Measurements from ENCODE around the gene C10orf90. TPM values are rescaled to one million over a fixed set of nuclear protein-coding genes. Genes with fewer than 3 reads are reported as not detected.

C10orf90 gene
- total and polyA plus RNA-seq, 11 donors: not detected

DNA sequence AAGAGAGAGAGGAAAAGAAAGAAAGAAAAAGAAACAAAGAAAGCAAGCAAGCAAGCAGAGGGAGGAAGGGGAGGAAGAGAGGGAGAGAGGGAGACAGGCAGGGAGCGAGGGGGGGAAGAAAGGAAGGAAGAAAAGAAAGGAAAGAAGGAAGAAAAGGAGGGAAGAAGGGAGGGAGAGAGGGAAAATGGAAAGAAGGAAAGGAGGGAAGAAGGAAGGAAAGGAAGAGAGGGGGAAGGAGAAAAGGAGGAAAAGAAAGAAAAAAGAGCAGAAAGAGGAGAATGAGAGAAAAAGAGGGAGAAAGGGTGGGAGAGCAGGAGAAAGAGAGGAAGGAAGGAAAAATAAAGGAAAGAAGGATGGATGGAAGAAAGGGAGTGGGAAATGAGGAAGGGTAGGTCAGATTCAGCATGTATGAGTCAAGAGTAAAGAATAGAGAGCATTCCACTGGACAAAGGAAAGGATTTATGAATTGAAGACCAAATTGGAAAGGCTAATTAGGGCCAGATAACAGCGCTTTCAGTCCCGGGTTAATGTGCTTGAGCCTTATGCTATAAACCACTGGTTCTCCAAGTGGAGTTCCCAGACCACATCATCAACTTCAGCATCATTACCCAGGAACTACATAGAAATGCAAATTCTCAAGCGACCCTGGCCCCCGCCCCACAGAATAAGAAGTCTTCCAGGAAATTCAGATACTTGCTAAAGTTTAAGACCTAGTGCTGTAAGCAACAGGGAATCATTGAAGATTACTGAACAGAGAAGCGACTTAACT, 85.1 kb downstream of the C10orf90 start:
- Histone ChIP-seq H3K27ac (no peak overlapping the region), H3K4me1 (no peaks in the 10 kb centered on the region), H3K36me3 (no peaks in the 10 kb centered on the region), H3K4me3 (no peak overlapping the region), H3K9me3 (no peaks in the 10 kb centered on the region), H3K27me3 (peaks cover 0 to 6% (median 0%) of the 10 kb centered on the region in 9 donors)
- no peak for DNase-seq
- TF ChIP-seq, protein P1, sequence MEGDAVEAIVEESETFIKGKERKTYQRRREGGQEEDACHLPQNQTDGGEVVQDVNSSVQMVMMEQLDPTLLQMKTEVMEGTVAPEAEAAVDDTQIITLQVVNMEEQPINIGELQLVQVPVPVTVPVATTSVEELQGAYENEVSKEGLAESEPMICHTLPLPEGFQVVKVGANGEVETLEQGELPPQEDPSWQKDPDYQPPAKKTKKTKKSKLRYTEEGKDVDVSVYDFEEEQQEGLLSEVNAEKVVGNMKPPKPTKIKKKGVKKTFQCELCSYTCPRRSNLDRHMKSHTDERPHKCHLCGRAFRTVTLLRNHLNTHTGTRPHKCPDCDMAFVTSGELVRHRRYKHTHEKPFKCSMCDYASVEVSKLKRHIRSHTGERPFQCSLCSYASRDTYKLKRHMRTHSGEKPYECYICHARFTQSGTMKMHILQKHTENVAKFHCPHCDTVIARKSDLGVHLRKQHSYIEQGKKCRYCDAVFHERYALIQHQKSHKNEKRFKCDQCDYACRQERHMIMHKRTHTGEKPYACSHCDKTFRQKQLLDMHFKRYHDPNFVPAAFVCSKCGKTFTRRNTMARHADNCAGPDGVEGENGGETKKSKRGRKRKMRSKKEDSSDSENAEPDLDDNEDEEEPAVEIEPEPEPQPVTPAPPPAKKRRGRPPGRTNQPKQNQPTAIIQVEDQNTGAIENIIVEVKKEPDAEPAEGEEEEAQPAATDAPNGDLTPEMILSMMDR (IDR thresholded peaks at IDR 0.05): no peak
- TF ChIP-seq POLR2A (IDR thresholded peaks at IDR 0.05): no peak
- WGBS, 4 donors: 78 to 82% (median 79%) methylated on average over 6 of the region's 6 CpGs
- intact Hi-C loops (cut with DNase I): loop anchor here in 1 of 10 donors (2.0 kb wide), 1 partner anchor 37 kb away; no protein-coding TSS in a partner anchor
- ATAC-seq: no peak

DNA sequence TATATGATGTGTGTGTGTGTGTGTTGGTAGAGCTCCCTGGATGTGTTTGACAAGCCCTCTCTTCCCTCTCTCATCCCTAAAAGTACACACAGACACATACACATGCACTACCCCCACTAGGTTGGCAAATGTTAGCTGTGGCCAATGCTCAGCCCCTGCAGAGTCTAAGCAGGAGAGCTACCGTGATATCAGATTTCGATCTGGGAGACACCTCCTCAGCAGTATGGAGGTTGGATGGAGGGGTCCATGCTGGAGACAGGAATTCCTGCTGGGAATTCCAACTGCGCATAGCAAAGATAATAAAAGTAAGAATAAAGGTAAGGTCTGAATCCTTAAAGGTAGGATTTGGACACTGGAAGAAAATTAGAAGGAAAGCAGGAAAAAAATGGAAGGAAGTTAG, 85.7 kb downstream of the C10orf90 start:
- no peaks in the 10 kb centered on the region for H3K4me1 ChIP-seq
- H3K4me3 ChIP-seq: no peak overlapping the region
- no peaks in the 10 kb centered on the region for H3K36me3 ChIP-seq
- peaks cover 0 to 6% (median 0%) of the 10 kb centered on the region in 9 donors for H3K27me3 ChIP-seq
- intact Hi-C loops (cut with DNase I): loop anchor here in 1 of 10 donors (2.0 kb wide), 1 partner anchor 38 kb away; no protein-coding TSS in a partner anchor
- H3K9me3 ChIP-seq: no peaks in the 10 kb centered on the region
- ATAC-seq (no peak), DNase-seq (no peak)
- WGBS, 4 donors: 44 to 63% (median 46%) methylated on average over 3 of the region's 3 CpGs
- TF ChIP-seq, protein P1 (IDR thresholded peaks at IDR 0.05): no peak
- TF ChIP-seq POLR2A (IDR thresholded peaks at IDR 0.05): no peak
- no peak overlapping the region for H3K27ac ChIP-seq

DNA sequence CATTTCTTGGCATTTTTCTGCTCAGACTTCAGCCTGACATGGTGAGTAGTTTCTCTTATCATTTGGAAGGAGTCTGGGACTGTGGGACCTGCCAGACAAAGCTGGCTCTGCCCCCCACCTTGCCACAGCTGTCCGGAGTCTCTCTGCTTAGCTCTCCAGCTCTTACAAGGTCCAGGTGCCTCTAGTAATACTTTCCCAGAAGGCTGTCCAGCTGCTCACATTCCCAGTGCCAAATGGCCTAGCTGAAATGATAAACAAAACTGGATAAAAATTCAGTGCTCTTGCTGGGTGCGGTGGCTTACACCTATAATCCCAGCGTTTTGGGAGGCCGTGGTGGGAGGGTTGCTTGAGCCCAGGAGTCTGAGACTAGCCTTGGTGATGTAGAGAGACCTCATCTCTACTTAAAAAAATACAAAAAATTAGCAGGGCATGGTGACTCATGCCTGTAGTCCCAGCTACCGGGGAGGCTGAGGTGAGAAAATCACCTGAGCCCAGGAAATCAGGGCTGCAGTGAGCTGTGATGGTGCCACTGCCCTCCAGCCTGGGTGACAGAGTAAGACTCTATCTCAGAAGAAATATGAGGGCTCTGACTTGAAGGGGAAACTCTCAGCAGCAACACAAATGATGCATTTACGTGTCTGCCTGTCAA, 86.8 kb downstream of the C10orf90 start:
- ATAC-seq: peak in 2 of 4 donors; percentile 33 to 56
- Histone ChIP-seq H3K9me3 (no peaks in the 10 kb centered on the region), H3K27ac (no peak overlapping the region), H3K27me3 (peaks cover 0 to 6% (median 0%) of the 10 kb centered on the region in 9 donors), H3K4me1 (no peaks in the 10 kb centered on the region), H3K4me3 (no peak overlapping the region), H3K36me3 (no peaks in the 10 kb centered on the region)
- WGBS, 4 donors: 64 to 73% (median 72%) methylated on average over 6 of the region's 6 CpGs
- TF ChIP-seq POLR2A (IDR thresholded peaks at IDR 0.05): no peak
- TF ChIP-seq, protein P1 (IDR thresholded peaks at IDR 0.05): no peak
- intact Hi-C loops (cut with DNase I): loop anchor here in 1 of 10 donors (2.0 kb wide), 1 partner anchor 39 kb away; no protein-coding TSS in a partner anchor
- peak in 1 of 5 donors; percentile 32 for DNase-seq

DNA sequence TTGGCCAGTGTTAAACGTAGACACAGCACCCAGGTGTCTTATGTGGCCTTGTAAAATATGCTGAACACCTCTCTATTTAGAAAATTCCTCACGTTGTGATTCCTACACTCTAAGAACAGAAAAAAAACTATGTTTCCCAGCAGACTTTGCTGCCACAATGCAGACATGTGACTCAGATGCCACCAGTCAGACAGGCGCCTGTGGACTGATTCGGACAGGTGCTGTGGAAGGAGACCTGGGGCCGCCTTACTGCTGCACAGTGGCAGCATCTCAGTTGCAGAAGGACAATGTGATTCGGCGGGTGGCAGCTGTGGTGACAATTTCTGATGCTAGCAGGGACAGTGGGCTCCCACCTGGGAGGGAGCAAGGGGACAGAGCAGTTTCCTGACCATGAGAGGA, 88.8 kb downstream of the C10orf90 start:
- WGBS, 4 donors: 72 to 85% (median 80%) methylated on average over 7 of the region's 7 CpGs
- H3K27ac ChIP-seq: no peak overlapping the region
- no peaks in the 10 kb centered on the region for H3K36me3 ChIP-seq
- no peak for ATAC-seq
- TF ChIP-seq, protein P1 (IDR thresholded peaks at IDR 0.05): no peak
- TF ChIP-seq POLR2A (IDR thresholded peaks at IDR 0.05): no peak
- peaks cover 0 to 6% (median 0%) of the 10 kb centered on the region in 9 donors for H3K27me3 ChIP-seq
- no peaks in the 10 kb centered on the region for H3K4me1 ChIP-seq
- intact Hi-C loops (cut with DNase I): no loop called here
- DNase-seq: no peak
- H3K4me3 ChIP-seq: no peak overlapping the region
- peaks cover 0 to 16% (median 0%) of the 10 kb centered on the region in 12 donors for H3K9me3 ChIP-seq
